ENCODE results near the gene STXBP1.

DNA sequence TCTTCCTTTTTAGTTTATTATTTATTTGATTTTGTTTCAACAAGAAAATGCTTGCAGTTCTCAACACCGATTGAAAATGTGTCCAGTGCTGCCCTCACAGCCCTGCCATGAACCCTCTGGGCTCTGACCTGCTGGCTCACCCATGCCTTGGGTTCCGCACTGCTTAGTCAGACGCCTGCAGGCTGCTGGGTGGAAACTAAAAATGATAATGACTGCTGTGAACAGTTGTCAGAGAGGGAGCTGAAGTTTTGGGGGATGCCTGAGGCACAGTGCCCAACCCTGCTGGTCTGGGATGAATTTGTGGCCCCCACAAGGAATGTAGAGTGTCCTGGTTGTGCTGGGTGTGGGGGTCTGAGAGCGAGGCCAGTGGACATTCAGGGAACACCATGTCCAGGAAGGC lies 72.5 kb downstream of the STXBP1 start:
- TF ChIP-seq, protein P1, sequence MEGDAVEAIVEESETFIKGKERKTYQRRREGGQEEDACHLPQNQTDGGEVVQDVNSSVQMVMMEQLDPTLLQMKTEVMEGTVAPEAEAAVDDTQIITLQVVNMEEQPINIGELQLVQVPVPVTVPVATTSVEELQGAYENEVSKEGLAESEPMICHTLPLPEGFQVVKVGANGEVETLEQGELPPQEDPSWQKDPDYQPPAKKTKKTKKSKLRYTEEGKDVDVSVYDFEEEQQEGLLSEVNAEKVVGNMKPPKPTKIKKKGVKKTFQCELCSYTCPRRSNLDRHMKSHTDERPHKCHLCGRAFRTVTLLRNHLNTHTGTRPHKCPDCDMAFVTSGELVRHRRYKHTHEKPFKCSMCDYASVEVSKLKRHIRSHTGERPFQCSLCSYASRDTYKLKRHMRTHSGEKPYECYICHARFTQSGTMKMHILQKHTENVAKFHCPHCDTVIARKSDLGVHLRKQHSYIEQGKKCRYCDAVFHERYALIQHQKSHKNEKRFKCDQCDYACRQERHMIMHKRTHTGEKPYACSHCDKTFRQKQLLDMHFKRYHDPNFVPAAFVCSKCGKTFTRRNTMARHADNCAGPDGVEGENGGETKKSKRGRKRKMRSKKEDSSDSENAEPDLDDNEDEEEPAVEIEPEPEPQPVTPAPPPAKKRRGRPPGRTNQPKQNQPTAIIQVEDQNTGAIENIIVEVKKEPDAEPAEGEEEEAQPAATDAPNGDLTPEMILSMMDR (IDR thresholded peaks at IDR 0.05; ENCODE audit: insufficient read depth, low read length, poor library complexity, severe bottlenecking), result no peak
- TF ChIP-seq EZH2phosphoT487 (conservative IDR thresholded peaks at IDR 0.05; ENCODE audit: low read length), result no peak
